ENCODE results near the gene PRCC.
"Not testable (repeated sequence)": the region's sequence is repeated elsewhere in the genome, so short reads cannot be mapped to it uniquely, and the experiment has no call there.

The PRCC gene

DNA sequence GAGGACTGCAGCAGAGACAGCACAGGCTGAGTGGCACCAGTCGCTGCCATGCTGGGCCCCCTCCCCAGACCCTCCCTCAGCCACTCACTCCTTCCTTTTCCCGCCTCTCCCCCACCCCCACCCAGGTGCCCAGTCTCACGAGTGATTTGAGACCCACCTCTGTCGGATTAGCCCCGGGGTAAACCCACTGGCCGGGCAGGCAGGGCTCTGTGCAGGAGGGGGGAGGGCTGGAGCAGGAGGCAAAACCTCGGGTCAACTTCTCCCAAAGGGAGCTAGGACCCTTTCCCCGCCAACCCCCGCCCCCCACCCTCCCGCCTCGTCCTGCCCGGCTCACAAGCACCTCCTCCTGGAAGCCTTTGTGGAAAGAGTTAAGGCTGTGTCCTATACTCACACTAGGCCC, 23.0 kb upstream of the PRCC start:
- FAIRE-seq, result no peak
- no peak for DNase-seq (ENCODE audit: low spot score)

DNA sequence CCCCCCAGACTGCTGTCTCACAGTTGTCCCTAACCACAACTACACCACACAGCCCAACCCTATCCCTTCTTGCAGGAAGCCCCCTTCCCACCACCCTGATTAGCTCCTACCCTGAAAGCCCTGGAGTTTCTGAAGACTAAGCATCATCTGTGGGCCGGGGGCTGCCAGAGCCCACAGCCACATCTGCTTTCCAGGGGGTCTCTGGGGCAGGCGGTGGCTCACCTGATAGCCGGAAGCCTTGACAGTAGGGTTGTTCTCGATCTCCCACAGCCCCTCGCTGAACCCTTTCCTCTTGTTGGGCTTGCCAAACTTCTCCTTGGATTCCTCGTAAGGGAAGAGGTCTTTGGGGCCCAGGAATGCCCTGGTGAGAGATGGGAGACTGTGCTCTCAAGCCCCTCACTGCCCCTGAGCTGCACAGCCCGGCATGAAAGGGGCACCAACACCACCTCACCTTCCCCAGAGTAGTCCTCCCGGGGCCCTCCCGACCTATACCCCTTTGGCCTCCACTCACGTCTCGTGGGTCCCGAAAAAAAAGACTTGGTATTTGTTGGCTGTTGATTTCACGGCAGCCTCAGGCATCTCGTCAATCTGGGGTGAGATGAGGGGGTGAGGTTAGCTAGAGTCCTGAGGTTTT, 22.4 kb upstream of the PRCC start:
- DNase-seq (ENCODE audit: low spot score), result no peak
- FAIRE-seq, result no peak

DNA sequence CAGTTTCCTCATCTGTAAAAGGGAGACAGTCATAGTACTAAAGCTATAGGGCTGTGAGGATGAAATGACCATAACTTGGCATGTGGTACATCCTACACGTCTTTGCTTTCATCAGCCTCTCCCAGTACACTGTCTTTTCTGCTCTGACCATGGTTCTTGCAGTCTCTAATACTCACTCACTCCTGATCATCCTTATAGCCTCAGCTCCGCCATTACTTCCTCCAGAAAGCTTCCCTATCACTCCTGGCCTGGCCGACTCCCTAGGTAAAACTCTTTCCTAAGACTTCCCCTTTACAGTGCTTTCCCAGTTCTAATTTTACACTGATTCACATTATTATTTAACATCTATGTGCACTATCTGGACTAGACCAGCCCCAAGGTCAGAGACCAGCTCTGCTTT, 21.5 kb upstream of the PRCC start:
- no peak for FAIRE-seq
- DNase-seq (ENCODE audit: low spot score), result no peak

DNA sequence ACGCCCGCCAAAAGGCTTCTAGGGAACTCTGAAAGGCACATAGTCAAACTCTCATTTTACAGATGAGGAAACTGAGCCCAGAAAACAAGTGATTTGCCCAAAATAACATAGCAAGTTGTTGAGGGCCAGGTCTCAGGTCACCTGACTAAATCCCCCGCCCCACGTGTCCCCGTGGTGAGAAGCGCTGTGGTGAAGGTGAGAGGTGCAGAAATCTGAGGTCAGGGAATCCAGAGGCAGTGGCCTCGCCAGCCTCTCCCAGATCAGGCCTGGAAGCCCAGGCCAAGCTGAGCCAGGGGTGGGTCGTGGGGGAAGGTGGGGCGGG, 21.0 kb upstream of the PRCC start:
- DNase-seq (ENCODE audit: low spot score), result no peak
- no peak for FAIRE-seq

DNA sequence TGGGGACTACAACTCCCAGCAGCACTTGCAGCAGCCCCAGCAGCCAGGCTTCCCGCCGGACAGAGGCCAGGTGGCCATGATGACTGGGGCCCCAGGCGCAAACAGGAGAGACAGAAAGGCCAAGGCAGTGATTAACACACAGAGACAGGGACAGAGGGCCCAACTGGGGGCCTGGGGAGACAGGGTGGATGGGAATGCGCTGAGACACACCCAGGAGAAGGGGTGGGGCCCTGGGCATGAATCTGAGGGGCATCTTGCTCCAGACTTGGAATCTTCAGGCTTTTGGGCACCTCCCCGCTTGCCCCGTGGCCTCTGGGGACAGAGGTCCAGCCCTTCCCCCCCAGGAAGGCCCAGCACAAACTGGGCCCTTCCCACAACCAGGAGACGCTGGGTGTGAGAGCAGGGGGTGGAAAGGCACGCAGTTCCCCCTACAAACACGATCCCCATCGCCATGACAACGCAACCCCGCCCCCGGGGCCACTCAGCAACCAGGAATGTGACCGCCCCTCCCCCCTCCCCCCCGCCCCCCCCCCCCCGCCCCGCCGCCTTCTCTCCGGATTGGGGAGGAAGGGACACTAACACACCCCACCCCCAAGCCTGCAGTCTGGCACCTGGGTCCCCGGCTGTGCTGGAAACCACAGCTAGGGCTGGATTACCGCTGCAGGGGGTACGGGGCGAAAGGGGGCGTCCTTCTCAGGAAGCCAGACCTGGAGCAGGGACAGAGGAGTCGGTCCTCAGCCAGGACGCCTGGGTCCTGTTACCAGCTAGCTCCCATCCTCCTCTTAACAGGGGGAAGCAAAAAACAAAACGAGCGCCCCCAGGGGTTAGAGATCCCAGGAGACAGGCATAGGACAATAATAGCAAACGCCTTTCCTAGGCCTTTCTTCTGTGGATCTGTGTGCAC, 20.4 kb upstream of the PRCC start:
- DNase-seq (ENCODE audit: low spot score), result peak; percentile 96
- no peak for FAIRE-seq

DNA sequence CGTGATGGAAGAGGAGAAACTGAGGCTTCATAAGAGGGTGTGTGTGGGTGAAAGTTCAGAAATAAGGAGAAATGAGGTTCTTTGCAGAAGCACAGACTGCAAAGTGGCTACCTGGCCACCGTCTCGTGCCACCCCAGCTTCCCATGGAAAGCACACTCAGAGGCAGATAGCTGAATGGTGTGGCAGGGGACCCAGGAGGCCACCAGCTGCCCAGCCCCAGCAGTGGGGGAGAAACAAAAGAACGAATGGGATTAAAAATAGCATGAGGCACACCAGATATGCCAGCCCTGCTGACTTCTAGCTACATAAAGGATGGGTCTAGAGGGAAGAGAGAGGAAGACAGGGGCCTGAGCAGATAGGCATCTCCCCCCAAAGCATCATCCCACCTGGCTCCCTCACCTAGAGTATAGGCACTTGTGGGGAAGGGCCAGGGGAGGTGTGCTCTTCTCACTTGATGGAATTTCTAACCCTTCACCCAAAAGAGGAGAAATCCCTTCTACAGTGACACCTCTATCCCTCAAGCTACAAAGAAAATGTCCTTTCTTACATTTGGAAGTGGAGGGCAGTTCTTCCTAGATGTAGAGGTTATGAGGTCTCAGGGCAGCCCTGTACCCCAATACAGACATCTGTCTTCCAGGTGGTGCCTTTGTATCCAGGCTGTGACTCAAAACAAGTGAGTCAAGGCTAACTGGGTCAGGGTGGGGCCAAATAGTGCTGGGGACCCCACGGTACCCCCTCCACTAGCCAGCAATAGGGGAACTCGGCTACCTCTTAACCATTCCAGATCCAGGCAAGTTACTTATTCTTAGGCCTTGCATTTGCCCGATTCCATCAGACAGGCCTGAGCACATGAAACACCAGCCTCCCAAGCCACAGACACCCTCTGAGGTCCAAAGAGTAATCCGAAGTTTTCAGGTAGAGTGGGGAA, 19.3 kb upstream of the PRCC start:
- no peak for DNase-seq (ENCODE audit: low spot score)
- no peak for FAIRE-seq

DNA sequence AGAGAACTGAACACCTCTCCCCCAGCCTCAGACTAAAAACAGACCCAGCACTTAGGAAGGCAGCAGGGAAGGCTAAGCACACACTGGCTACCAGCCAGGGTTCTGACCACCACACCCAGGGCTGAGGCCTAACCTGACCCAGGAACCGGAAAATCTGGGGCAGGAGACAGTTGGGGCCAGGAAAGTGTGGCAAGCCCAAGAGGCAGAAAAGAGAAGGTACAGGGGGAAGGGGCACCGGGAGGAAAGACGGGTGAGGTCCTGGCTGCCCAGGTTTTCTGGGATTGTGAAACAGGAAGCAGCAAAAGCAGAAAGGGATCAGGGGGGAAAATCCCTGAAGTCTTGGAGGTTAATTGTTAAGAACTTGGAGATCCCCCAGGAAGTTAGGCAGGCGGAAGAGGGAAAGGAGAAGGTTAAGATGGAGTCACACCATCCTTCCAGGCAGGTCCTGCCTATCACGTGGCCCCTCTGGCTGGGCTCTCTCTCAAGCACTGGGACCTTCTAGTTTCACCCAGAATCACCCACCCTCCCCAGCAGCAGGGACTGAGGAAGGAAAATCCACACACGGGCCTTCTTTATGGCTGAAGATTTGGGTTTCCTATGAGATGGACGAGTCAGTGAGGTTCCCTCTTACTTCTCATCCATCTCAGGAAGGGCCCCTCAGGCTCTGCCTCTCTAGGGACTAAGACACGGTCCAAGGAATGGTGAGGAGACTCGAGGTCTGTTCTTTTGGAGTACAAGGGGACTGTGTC, 18.5 kb upstream of the PRCC start:
- DNase-seq (ENCODE audit: low spot score) (peak; percentile 85), FAIRE-seq (no peak)

DNA sequence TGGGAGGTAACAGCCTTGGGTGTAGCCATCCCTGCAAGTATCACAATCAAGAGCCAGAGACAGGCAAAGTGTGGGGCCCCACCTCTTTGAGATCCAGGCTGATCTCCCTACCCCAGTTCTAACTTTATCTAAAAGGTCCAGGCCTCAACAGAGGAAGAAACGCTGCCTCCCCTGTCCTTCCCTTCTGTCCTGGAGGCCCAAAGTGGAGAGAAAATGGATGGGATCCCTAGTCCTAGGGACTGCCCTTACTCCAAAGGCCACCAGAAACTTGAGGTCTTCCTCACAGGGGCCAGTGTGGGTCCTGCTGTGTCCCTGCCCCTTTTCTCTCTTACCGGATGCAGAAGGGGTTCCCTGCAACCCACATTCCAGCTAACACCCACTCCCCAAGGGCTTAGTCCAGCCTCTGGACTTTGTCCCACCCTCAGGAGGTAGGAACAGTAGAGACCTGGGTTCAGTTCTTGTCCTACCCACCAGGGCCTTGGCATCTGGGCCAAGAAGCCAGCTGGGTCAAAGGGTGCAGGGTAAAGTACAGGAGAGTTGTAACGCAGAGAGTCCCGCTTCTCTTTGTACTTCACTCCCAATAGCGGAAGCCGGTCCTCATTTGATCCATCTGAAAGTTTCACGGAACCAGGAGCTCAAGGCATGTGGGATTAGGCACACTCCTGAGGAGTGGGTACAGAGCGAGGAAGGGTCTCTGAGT, 17.8 kb upstream of the PRCC start:
- DNase-seq (ENCODE audit: low spot score) (peak; percentile 33), FAIRE-seq (no peak)

DNA sequence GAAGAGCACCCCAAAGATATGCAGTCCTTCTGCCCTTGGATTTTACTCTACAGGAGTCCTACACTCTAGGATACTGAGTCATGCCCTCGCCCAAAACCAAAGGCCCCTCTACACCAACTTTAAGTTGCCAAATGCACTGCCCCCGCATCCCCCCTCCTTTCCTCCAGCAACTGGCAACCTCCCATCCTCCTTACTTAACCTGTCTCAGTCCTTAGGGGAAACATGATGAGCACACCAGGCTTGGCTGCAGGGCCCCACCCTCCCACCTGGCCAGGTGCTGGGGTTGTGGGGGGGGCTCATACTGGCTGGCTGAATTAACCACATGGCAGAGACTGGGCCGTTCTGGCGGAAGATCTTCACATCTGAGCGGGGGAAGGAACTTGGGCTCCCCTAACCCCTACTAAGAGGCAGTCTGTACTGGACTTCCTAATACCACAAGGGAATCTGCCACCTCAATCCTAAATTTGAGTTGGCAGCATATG, 17.1 kb upstream of the PRCC start:
- FAIRE-seq (no peak), DNase-seq (ENCODE audit: low spot score) (peak; percentile 48)

DNA sequence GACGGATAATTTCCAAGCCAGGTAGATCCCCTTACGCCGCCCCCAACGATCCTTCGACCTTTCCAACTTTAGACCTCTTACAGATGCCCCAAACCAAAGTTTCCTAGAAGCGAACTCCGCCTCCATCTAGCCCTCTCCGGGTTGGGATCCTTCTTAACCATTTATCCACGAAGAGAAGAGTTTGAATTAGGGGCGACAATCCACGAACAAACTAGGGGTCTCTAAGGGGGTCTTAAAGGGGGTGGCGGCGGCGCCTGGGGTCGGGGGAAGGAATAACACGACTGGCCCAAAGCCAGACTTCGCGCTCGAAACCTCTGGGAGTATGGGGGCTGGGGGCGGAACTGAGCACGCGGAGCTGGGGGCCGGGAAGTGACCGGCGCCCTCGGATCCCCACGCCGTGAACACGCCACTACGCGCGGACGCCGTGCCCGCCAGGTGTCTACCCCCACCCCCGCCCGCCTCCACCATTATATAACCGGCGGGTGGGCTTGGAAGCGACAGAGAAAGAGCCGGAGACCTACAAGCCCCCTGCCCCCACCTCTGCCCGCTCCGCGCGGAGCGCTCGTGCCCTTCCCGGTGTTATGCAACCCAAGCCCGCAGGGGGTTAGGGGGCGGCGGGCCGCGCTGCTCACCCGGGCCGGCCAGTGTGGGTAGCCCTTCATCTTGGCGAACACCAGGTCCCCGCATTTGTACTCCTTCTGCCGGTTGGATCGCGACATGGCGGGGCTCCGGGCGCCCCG, 16.5 kb upstream of the PRCC start:
- DNase-seq (ENCODE audit: low spot score) (no peak), FAIRE-seq (no peak)

DNA sequence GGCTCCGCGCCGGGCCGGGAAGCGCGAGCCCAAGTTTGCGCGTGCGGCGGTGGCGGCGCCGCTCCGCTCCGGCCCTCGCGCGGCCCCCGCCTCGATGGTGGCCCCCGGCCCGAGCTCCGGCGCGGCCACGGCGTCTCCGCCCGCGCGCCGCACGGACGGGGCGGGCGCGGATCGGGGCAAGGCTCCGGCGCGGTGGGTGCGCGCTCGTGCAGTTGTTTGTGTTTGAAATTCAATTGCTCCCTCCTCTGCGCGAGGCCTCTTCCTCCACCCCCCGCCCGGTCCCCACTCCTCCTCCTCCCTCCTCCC, 15.9 kb upstream of the PRCC start, which contains the start of gene HDGF:
HDGF (minus strand) TSS at position 225 of the 306 bp plus-strand sequence. CDS start 246 bp downstream, outside the sequence.
- no peak for FAIRE-seq
- DNase-seq (ENCODE audit: low spot score), result no peak

DNA sequence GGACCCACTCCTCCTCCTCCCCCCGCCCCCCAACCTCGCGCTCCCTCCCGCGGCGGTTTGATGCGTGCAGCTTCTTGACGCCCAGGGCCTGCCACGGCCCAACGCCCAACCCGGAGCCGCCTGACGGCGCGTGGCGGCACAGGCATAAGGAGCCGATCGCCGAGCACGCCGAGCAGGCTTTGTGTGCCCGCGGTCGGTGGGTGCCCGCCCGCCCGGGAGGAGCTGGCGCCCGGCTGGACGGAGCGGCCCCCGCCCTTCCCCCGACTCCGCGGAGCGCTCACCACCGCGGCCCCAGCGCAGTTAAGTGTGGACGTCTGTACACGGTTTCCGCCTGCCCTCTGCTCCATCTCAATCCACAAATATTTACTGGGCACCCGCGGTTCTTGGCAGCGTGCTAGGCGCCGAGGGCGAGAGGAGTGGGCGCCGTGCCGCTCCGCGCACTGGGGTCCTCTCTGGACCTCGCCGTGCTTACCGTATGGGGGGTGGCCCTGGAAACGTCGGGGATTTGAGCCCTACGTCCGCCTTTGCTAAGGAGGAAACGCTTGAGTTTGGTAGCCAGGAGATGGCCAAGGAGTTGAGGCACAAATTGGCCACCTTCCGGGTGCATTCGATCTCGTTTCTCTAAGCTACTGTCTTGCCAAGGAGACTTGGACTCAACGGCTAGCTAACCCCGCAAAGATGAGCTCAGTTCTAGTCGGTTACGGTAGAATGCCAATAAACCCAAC, 15.4 kb upstream of the PRCC start:
- DNase-seq (ENCODE audit: low spot score) (peak; percentile 89), FAIRE-seq (no peak)

DNA sequence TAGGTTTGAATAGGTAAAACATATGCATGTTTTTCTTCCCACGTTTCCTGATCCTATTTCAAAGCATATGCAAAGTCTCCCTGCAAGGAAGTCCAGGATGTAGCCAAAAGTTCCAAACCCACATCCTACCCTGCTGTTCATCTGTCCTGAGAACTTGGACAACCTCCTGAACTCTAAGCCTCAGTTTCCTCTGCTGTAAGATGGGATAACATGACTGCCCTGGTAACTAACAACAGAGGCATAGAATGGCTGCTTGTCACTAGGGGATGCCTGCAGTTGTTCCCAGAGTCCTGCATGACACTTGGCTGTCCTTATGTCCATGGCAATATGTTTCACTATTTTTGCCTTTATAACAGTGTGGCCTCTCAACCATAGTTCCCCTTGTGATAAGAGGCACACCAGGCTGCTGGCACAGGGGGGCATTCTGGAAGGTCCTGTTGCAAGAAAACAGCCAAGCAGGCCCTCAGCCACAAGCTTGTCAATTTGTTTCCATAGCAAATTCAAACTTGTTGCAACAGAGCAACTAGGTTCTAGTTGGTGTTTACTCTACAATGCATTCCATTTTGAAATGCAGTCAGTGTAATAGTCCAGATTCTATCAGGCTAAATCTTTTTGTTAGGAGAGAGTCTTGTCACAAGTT, 14.4 kb upstream of the PRCC start:
- no peak for DNase-seq (ENCODE audit: low spot score)
- no peak for FAIRE-seq

DNA sequence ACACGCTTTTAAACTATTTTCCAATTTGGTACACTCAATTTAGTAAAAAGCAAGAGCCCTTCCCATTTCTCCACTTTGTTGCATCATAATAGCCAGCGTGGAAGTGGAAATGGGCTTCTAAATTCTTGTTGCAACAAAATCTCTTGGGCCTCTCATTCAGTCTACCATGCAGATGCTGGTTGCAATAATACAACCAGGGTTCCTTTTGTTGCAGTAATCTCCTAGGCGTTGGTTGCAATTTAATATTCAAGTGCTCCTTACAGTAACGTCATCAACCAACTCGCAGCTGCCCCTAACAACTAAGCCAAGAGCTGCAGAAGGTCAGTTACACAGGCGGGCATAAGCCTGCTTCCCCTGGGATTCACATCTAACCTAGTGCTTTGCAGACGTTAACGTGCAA, 13.1 kb upstream of the PRCC start:
- FAIRE-seq (no peak), DNase-seq (ENCODE audit: low spot score) (no peak)

DNA sequence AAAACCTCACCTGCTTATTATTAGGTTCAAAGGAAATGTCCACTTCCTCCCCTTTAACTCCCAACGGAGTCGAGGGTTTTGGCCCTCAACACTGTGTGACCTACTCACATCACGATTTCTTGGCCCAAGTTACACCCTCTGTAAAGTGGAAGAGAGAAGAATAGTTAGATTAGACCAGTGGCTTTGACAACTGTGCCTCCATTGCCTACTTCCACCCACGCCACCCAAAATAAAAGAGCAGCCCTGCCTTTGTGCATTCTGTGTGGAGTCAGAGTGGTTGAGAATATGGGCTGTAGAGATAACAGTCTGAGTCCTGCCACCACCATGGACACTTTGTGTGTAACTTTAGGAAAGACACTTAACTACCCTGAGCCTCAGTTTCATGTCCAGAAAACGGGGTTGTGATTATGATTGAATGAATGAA, 11.8 kb upstream of the PRCC start:
- DNase-seq (ENCODE audit: low spot score) (no peak), FAIRE-seq (no peak)

DNA sequence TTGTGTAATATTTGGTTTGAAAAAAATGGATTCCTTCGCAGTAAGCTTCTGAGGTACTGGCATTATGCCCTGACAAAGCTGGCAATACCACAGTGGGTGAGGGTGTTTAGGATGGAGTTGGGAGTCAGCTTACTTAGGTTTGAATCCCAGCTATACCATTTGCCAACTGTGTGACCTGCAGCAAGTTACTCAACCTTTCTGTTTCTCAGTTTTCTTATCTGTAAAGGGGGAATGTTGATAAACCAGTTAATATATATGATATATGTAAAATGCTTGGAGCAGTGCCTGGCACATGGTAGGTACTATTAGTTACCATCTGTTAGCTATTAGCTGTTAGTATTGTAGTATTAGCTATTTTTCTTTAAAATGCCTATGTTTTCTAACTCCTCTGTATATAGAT, 11.0 kb upstream of the PRCC start:
- FAIRE-seq (no peak), DNase-seq (ENCODE audit: low spot score) (no peak)

DNA sequence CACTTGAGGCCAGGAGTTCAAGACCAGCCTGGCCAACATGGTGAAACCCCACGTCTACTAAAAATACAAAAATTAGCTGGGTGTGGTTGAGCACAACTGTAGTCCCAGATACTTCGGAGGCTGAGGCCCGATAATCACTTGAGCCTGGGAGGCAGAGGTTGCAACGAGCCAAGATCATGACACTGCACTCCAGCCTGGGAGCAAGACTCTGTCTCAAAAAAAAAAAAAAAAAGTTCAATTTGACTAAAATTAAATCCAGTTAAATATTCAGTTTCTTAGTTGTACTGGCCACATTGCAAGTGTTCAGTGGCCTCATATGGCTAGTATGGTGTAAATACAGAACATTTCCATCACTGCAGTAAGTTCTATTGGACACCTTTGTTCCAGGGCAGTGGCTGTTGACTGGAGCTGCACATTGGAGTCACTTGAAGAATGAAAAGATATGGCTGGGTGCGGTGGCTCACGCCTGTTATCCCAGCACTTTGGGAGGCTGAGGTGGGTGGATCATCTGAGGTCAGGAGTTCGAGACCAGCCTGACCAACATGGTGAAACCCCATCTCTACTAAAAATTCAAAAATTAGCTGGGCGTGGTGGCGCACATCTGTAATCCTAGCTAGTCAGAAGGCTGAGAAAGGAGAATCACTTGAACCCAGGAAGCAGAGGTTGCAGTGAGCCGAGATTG, 9.6 kb upstream of the PRCC start:
- not testable (repeated sequence) for DNase-seq (ENCODE audit: low spot score); FAIRE-seq
